Panc1 (cell line): ENCODE results near the gene RALGAPB.

Experiments used
- SIN3A ChIP-seq: IDR thresholded peaks from 2 replicates; pipeline ENCODE4 v1.6.1; 2012; ENCODE audit warnings: low read depth, mild to moderate bottlenecking, low read length, moderate library complexity, borderline replicate concordance; ENCODE audit not compliant: insufficient read depth
- TF ChIP-seq, protein P1 (sequence below): fragments of 450-650 bp; IDR thresholded peaks from 2 replicates; pipeline ENCODE4 v1.5.1; 2017; ENCODE audit warnings: mild to moderate bottlenecking

DNA sequence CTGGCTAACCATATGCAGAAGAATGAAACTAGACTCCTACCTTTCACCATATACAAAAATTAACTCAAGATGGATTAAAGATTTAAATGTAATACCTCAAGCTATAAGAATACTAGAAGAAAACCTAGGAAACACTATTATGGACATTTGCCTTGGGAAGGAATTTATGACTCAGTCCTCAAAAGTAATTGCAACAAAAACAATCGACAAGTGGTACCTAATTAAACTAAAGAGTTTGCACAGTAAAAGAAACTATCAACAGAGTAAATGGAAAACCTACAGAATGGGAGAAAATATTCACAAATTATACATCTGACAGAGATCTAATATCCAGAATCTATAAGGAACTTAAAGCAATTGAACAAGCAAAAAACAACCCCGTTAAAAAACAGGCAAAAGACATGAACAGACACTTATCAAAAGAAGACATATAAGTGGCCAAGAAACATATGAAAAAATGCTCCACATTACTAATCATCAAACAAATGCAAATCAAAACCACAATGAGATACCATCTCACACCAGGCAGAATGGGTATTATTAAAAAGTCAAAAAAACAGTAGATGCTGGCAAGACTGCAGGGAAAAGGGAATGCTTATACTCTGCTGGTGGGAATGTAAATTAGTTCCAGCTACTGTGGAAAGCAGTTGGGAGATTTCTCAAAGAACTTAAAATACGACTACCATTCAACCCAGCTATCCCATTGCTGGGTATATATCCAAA, 31.9 kb downstream of the RALGAPB start:
- TF ChIP-seq, protein P1, sequence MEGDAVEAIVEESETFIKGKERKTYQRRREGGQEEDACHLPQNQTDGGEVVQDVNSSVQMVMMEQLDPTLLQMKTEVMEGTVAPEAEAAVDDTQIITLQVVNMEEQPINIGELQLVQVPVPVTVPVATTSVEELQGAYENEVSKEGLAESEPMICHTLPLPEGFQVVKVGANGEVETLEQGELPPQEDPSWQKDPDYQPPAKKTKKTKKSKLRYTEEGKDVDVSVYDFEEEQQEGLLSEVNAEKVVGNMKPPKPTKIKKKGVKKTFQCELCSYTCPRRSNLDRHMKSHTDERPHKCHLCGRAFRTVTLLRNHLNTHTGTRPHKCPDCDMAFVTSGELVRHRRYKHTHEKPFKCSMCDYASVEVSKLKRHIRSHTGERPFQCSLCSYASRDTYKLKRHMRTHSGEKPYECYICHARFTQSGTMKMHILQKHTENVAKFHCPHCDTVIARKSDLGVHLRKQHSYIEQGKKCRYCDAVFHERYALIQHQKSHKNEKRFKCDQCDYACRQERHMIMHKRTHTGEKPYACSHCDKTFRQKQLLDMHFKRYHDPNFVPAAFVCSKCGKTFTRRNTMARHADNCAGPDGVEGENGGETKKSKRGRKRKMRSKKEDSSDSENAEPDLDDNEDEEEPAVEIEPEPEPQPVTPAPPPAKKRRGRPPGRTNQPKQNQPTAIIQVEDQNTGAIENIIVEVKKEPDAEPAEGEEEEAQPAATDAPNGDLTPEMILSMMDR: no peak
- no peak for TF ChIP-seq SIN3A
